Measurements from ENCODE around the gene OR5D13.

Gene OR5D13

DNA sequence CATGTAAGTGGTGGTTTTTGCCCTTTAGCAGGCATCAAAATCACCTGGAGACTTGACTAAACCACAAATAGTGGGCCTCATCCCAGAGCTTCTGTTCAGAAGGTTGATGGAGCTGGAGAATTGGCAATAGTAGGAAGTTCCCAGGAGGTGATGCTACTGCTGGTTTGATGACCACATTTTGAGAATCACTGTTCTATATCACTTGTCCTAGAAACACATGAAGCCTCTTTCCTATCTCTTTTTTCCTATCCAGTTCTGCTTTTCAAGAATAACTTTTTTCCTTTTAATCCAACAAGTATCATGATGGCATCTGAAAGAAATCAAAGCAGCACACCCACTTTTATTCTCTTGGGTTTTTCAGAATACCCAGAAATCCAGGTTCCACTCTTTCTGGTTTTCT lies at the start of gene OR5D13:
TSS of gene OR5D13 (plus strand) at position 301 of the 400 bp plus-strand sequence. CDS start at position 301, 0 bp downstream.
- DNase-seq (ENCODE audit: low read depth in 2 of 2): no peak

DNA sequence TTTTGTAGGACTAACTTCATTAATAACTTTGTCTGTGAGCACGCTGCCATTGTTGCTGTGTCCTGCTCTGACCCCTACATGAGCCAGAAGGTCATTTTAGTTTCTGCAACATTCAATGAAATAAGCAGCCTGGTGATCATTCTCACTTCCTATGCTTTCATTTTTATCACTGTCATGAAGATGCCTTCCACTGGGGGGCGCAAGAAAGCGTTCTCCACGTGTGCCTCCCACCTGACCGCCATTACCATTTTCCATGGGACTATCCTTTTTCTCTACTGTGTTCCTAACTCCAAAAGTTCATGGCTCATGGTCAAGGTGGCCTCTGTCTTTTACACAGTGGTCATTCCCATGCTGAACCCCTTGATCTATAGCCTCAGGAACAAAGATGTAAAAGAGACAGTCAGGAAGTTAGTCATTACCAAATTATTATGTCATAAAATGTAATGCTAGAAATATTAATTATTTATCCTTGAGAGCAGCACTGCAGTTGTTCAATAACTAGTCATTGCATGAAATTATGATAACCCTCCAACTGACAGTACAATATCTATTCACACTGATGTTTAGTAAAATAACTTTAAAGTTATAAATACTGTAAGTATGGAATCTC lies 46.4 kb upstream of the OR5D13 start:
- DNase-seq (ENCODE audit: low read depth in 2 of 2): no peak

GRCh38 chr11:55732936-55733335 lies 40.3 kb upstream of the OR5D13 start:
- DNase-seq (ENCODE audit: low read depth in 2 of 2): no peak

DNA sequence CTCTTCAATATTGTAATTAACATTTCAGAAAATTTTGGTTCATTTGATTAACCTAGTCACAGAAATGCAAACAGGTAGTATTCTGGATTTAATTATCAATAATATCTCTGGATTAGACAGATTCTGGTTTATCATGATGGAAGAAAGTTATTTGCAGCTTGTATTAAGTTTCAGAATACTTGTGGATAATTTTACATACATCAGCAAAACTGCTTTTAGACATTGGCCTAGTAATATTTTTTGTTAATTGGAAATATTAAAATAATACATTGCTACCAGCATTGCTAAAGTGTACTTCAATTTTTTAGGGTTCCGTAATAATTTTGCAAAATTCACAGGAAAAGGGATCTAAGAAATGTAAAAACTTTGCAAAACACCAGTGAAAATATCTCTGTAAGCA lies 18.4 kb downstream of the OR5D13 start:
- DNase-seq (ENCODE audit: low read depth in 2 of 2): no peak

DNA sequence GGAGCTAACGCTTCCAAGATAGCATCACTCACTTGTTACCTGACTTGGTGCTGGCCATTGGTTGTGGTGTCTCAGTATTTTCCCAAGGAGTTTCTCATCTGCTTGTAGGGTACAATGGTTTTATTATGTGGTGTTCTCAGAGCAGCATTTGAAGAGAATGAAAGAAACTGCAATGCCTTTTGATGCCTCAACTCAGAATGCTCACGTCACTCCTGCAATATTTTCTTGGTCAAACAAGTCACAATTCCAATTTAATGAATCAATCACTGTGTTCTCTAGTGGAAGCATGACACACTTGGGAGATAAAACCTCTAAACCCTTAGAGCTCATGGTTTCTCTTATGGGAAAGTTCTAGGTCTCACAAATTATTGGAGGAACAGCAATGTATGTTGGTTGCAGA lies 20.1 kb downstream of the OR5D13 start:
- no peak for DNase-seq (ENCODE audit: low read depth in 2 of 2)

DNA sequence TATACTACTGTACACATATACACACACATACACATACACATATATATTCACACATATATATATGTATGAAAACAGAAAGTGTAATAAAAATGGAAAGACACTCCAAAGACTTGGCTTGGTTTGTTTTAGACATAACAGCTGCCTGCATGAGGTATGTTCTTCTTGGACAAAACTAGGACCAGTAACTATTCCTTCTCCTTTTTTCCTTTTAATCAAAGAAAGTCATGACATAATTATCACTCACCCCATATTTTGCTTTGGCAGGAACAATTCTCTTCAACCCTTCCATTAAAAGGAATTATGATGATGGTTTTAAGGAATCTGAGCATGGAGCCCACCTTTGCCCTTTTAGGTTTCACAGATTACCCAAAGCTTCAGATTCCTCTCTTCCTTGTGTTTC lies 22.0 kb downstream of the OR5D13 start, which contains the start of gene OR5D14:
TSS of gene OR5D14 (plus strand) at position 301 of the 400 bp plus-strand sequence. CDS start at position 301, 0 bp downstream.
- DNase-seq (ENCODE audit: low read depth in 2 of 2): no peak

GRCh38 chr11:55806248-55806647 lies 33.0 kb downstream of the OR5D13 start:
- no peak for DNase-seq (ENCODE audit: low read depth in 2 of 2)

- no peak for DNase-seq (ENCODE audit: low read depth in 2 of 2)
Measured at GRCh38 chr11:55811067-55811466, 37.8 kb downstream of the OR5D13 start, which contains the start of gene OR5L1. TSS of gene OR5L1 (plus strand) at chr11:55811367. CDS start at chr11:55811467, 100 bp downstream.

GRCh38 chr11:55819330-55819729 lies 46.1 kb downstream of the OR5D13 start, which contains the start of gene OR5D18:
TSS of gene OR5D18 (plus strand) at chr11:55819630. CDS start at chr11:55819630, 0 bp downstream.
- no peak for DNase-seq (ENCODE audit: low read depth in 2 of 2)
